SU-DHL-6 (cell line): ENCODE measurements around the gene SLC7A11.

Experiments used
- EZH2phosphoT487 ChIP-seq: fragments of 200-600 bp; sonication (generic), shearing (Covaris generic); conservative IDR thresholded peaks from 2 replicates; pipeline ENCODE4 v1.6.1; 2018; ENCODE audit warnings: mild to moderate bottlenecking, antibody characterized with exemption, low read length, moderate library complexity, mixed read lengths
- TF ChIP-seq, protein P1 (sequence below): fragments of 200-600 bp; sonication (generic); IDR thresholded peaks from one replicate; pipeline ENCODE4 v1.5.1; 2017; ENCODE audit warnings: antibody characterized with exemption, mild to moderate bottlenecking, low read length, moderate library complexity; ENCODE audit not compliant: insufficient read depth, poor library complexity, severe bottlenecking

DNA sequence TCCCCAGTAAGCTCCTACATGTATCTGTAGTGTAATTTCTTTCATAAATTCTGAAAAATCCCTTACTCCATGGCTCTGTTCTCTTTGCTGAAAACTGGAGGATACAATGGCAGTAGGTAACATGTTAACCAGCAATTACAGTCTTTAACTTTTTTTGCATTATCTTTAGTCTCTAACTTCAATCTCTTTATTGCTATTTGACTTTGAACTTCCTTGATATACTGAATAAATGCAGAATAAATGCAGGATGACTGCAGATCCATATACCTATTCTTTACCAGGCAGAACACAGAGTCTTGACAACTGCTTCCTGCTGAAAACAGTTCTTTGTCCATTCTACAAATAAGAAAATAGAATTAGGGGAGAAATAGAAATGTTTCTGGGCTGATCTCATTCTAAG is 101.3 kb downstream of the SLC7A11 start:
- TF ChIP-seq, protein P1, sequence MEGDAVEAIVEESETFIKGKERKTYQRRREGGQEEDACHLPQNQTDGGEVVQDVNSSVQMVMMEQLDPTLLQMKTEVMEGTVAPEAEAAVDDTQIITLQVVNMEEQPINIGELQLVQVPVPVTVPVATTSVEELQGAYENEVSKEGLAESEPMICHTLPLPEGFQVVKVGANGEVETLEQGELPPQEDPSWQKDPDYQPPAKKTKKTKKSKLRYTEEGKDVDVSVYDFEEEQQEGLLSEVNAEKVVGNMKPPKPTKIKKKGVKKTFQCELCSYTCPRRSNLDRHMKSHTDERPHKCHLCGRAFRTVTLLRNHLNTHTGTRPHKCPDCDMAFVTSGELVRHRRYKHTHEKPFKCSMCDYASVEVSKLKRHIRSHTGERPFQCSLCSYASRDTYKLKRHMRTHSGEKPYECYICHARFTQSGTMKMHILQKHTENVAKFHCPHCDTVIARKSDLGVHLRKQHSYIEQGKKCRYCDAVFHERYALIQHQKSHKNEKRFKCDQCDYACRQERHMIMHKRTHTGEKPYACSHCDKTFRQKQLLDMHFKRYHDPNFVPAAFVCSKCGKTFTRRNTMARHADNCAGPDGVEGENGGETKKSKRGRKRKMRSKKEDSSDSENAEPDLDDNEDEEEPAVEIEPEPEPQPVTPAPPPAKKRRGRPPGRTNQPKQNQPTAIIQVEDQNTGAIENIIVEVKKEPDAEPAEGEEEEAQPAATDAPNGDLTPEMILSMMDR = no peak
- no peak for TF ChIP-seq EZH2phosphoT487
